NCI-H2171 treated with DMSO at 0.1 percent for 48 hours (cell line): ENCODE results near the gene TMUB2.

Source experiments
- DNase-seq: peaks from one replicate; lab custom pipeline; 2025; lab: John Stamatoyannopoulos, UW

The TMUB2 gene

GRCh38 chr17:44202756-44203155, 16.0 kb downstream of the TMUB2 start:
- DNase-seq = no peak

GRCh38 chr17:44203731-44204440, 17.1 kb downstream of the TMUB2 start:
- DNase-seq = peak; percentile 34

DNA sequence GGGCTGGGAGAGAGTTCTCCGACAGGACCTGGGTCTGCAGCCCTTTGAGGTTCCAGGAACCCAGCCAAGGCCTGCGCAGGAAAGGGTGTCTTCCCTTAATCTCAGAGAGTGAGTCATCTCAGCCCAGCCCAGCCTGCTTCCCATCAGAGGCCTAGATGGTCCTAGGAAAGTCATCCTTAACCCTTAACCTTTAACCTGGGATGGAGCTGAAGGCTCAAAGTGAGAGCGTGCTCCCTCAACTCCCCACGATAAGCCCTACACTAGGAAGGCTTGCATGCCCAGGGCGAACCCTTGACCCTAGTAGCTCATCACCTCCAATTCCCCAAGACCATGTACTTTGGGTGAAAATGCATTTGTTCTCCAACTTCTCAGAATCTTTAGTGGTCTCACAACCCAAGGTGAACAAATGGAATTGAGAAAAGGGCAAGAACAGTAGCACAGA, 17.7 kb downstream of the TMUB2 start:
- no peak for DNase-seq

DNA sequence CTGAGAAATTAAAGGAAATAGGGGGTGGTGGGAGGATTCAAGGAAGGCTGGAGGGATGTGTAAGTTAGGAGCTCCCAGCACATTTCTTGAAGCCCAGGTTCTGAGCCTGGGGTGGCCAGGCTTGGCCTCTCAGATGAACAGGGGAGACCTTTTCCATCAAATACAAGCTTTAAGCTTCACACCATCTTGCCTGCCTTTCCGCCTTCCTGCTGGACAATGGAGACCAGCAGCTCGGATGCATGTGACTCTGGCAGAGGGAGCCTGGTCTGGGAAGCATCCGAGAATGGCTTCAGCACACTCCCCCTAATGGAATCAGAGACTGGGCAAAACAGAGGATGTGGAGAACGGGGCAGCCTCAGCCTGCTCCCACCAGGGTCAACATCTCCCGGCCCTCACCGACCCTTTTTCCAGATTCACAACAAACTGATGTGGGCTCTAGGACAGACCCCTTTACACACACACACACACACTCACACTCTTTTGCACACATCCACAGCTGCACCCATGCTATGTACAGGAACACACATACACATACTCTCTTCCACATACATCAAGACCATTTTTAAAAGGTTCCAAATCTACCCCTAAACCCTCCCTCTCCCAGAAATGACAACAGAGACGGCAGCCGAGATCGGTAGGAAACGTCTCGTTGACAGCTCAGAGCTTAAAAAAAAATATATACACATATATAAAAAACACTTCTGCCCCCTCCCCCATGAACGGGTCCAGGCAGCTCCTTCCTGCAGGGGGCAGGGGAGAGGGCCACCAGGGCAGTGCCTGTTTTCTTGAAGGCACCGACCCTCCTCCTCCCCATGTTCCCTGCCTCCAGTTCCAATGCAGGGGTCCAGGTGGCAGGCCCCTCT, 19.4 kb downstream of the TMUB2 start:
- no peak for DNase-seq

- DNase-seq = no peak
These were observed 20.0 kb downstream of the TMUB2 start for GRCh38 chr17:44206825-44207155.

DNA sequence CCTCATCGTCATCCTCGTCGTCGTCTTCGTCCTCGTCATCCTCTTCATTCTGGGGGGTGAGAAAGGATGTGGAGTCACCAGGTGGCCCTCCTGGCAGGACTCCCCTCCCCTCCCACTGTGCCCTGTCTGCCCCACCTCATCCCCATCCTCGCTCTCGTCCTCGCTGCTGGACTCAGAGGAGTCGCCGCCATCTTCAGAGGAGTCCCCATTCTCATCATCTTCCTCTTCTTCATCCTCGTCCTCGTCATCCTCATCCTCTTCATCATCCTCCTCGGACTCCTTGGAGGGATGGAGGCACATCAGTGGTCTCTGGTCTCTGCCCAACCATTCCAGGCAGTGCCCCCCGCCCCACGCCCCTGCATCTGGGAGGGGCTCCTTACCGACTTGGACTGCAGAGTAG, 20.5 kb downstream of the TMUB2 start:
- DNase-seq = no peak

GRCh38 chr17:44207743-44208142, 21.0 kb downstream of the TMUB2 start:
- no peak for DNase-seq

DNA sequence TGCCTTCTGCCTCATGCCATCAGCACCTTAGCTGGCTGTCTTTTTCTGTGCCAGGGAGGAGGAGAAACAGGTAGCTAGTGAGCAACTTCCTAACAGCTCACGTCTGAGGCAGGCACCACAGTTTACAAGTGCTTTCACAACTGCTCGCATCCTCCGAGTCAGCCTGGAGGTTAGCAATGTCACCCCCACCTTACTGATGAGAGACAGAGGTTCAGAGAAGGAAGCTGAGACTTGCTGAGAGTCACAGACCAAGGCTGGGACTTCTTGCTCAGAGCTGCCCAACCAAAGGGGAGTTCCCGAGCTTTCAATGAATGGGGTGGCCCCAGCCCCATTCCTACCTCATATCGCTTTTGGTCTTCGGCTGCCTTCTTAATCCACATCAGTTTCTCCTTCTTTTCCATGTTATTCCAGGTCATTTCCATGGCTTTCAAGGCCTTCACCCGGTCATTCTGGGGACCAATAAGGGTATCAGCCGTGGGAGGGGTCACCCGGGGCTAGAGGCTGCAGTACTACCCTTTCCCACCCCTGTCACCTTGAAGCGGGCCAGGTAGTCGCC, 23.1 kb downstream of the TMUB2 start:
- DNase-seq = no peak

DNA sequence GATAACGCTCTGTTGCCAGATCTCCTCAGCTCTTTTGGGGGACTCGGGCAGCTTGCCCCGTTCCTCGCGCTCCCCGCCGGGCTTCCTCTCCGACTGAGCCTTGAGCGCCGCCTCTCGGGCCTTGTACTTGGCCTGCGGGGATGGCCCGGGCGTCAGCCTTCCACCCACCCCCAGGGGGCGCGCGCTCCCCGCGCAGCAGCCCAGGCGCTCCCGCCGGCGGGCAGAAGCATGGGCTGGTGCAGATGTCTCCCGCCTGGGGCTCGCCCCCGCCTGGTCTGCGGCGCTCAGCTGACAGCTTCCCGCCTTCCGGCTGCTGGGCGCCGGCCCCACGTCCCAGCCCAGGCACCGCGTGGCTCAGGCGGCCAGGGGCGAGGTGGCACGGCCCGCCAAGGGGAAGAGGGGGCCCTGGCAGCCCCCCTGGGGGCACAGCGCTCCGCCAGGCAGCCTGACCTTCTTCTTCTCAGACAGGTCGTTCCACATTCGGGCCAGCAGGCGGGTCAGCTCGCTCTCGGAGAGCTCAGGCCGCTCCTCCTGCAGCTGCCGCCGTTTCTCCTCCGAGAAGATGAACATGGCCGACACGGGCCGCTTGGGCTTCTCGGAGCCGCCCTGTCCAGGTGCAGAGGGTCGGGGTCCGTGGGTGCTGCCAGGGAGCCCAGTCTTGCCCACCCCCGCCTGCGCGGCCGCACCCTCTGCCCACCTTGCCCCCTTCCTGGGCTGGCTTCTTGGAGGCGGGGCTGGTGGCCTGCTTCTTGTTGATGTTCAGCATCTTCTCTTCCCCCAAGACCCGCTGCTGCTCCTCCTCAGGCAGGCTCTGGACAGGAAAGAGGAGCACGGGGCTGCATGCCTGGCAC, 23.8 kb downstream of the TMUB2 start:
- no peak for DNase-seq

- DNase-seq = no peak
These were observed 24.8 kb downstream of the TMUB2 start for GRCh38 chr17:44211281-44212265.

GRCh38 chr17:44212507-44213402, 26.0 kb downstream of the TMUB2 start:
- DNase-seq = no peak

DNA sequence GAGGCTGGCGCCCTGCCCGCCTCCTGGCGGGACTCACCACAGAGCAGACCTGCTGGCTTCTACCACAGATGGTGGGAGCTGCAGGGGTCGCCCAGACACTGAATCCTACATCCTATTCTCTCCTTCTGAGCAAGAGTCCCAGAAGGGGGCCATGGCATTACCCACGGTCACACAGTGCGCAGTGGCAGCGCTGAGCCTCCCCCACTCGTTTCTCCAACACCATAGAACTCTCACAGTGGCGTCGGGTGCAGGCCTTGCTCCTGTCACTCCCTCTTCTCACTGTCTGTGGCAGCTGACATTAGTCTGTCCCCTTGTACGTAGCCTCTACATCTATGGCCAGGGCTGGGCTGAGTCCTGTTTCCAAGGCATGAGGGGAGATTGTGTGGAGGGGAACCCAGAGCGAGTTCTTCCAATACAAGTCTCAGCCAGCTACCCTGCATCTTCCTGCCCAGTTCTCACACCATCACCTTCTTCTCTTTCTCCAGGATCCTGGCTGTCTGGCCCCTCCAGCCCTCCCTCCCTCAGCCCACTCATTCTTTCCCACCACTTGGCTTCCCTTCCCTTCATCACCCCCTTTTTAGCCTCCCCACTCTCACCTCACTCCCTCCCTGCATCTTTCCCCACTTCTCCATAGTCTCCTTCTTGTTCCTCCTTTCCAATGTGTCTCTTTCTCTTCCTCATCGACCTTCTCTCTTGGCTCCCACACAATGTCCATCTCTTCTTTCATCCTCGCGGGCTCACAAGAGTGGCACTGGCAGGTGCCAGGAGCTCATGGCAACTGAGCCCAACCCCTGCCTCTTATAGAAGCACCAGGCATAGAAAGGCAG, 26.8 kb downstream of the TMUB2 start:
- no peak for DNase-seq

- no peak for DNase-seq
These were observed 27.4 kb downstream of the TMUB2 start for GRCh38 chr17:44214230-44214494.

DNA sequence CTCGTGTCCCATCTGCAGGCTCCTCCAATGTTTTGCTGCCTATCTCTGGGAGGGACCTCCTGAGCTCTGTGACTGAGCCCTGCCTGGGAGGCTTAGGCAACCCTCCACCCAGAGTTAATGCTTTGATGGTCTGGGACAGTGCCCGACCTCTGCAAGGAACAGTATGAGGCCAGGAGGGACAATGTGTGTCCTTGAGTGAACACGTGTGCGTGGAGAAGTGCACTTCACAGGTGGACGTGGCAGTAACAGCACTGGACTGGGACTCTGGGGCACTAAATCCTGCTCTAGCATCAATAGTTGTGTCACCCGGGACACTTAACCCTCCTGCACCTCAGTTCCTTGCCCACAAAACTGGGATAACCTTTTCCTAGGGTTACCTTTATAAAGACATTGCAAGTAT, 28.1 kb downstream of the TMUB2 start:
- DNase-seq = no peak

GRCh38 chr17:44216173-44216572, 29.4 kb downstream of the TMUB2 start:
- DNase-seq = no peak

GRCh38 chr17:44216694-44217093, 29.9 kb downstream of the TMUB2 start:
- no peak for DNase-seq

DNA sequence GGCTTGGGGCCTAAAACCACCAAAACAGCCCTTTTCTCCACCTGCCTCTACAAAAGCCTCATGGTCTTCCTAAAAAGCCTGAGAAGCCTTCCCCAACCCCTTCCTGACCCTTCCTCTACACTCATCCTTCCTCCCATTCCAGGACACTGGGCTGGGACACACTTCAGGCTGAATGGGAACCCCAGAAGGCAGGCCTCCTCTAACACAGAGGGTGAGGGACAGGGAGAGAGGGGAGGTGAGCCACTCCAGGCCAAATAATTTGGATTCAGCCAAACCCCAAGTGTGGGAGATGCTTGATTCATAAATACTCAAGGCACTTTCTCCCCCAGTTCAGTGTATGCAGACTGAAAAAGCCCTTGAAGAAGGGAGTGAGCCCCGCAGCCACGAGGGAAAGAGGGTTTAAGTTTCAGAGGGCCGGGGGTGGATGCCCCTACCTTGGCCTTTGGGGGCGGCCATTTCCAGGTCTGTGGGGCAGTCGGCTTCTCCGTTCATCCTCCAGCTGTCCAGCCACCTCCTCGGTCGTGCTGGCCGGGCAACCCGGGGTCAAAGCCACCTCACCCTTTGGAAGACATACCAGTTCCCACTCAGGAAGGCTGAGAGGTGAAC, 31.1 kb downstream of the TMUB2 start:
- no peak for DNase-seq

DNA sequence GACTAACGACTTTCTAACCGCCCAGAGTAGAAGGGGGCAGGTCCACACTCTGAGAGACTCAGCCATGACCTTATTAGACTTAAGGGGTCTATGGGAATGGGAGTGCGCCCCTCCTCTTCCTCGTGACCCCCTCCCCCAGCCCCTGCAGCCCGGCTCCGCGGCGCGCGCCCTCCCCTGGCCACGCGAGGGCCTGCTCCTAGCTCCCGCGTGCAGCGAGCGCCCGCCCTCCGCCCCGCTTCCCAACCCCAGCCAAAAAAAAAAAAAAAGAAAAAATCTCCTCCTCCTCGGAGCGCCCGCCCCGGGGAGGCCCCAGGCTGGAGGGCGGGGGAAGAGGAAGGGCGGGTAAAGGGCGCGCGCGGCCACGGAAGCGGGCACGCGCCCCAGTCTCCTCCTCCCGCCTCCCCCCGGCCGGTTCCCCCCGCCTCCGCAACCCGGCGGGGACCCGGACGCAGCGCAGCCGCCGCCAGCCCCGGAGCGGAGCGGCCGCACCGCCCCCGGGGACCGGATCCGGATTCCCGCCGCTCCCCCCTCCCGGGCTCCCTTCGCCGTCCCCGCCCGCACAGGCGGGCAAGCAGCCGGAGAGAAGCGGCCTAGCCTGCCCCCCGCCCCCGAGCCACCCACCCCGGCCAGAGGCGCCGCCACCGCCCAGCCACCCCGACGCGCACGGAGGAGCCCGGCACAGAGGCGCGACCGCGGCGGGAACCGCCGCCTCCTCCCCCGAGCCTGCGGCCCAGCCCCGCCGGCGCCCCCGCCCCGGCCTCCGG, 31.8 kb downstream of the TMUB2 start:
- DNase-seq = peak; percentile 82
